ENCODE data around the gene MYH14. TPM values are rescaled to one million over a fixed set of nuclear protein-coding genes. Genes with fewer than 3 reads are reported as not detected.
A peak's percentile ranks its signal among the peaks of the same experiment; 100 is the strongest.

MYH14 gene
- total and polyA plus RNA-seq, 10 of the 15 experiments (the other 5 are each of a cell fraction or from before 2014, with no cell fraction given) = 0.06 to 0.69 (median 0.15) TPM; not detected in 4

DNA sequence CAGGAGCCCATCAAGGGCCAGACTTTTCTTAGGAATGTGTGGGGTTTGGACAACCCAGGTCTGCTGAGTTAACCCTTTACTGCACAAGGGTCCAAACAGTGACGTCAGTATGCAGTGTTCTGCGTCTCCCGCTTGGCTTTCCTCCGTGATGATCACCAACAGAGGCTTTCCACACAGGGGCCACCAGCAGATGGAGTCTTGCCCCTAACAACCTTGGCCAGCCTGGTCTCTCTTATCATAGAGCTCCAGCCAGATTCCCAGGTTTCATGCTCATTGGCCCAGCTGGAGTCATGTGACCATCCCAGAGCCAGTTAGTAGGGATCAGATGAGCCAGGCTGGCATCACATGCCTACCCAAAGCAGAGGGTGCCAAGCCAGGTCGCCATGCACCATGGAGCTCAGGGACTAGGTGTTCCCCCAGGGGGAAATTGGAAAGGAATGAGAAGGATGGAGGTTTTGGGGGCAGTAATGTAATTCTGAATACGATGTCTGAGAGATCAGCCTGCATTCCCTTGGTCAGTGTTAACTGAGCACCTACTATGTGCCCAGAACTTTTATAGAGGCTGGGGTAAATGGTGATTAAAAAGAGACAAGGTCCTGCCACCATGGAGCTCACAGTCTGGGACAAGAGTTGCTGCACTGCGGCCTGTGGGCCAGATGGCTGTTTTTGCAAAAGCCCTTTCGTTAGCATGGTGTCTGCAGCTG is 61.2 kb downstream of the MYH14 start:
- TF ChIP-seq, protein P1, sequence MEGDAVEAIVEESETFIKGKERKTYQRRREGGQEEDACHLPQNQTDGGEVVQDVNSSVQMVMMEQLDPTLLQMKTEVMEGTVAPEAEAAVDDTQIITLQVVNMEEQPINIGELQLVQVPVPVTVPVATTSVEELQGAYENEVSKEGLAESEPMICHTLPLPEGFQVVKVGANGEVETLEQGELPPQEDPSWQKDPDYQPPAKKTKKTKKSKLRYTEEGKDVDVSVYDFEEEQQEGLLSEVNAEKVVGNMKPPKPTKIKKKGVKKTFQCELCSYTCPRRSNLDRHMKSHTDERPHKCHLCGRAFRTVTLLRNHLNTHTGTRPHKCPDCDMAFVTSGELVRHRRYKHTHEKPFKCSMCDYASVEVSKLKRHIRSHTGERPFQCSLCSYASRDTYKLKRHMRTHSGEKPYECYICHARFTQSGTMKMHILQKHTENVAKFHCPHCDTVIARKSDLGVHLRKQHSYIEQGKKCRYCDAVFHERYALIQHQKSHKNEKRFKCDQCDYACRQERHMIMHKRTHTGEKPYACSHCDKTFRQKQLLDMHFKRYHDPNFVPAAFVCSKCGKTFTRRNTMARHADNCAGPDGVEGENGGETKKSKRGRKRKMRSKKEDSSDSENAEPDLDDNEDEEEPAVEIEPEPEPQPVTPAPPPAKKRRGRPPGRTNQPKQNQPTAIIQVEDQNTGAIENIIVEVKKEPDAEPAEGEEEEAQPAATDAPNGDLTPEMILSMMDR (IDR thresholded peaks at IDR 0.05 in 2 of 3, conservative IDR thresholded peaks at IDR 0.05 in 1 of 3; ENCODE audit: control insufficient read depth in 2 of 3, extremely low read depth in 1 of 3, insufficient read depth in 1 of 3, low read depth in 3 of 3, low read length in 3 of 3) = peak in 1 of 3 experiments; percentile 24; a peak in 2 of 6 replicates
- 0 out of 2 replicates have a peak, but pooled peaks have one; percentile 13 for TF ChIP-seq NFYB (IDR thresholded peaks at IDR 0.05; ENCODE audit: insufficient read depth, low read depth, low read length)
- TF ChIP-seq, protein P2, sequence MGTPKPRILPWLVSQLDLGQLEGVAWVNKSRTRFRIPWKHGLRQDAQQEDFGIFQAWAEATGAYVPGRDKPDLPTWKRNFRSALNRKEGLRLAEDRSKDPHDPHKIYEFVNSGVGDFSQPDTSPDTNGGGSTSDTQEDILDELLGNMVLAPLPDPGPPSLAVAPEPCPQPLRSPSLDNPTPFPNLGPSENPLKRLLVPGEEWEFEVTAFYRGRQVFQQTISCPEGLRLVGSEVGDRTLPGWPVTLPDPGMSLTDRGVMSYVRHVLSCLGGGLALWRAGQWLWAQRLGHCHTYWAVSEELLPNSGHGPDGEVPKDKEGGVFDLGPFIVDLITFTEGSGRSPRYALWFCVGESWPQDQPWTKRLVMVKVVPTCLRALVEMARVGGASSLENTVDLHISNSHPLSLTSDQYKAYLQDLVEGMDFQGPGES (IDR thresholded peaks at IDR 0.05) = no peak
- no peak for TF ChIP-seq PML (IDR thresholded peaks at IDR 0.05; ENCODE audit: low read length)
- 0 out of 2 replicates have a peak, but pooled peaks have one; percentile 8 for TF ChIP-seq RAD21 (IDR thresholded peaks at IDR 0.05; ENCODE audit: insufficient read depth, low read depth, low read length)
- Histone ChIP-seq H3K27me3 (replicated peaks in 1 of 2; ENCODE audit: control insufficient read depth in 2 of 2, insufficient read depth in 2 of 2, low read length in 1 of 2) (no peaks in the 10 kb centered on the region), H3K9ac (ENCODE audit: control insufficient read depth, insufficient read depth, low read length) (no peak overlapping the region), H3K4me1 (ENCODE audit: control insufficient read depth, insufficient read depth, low read length) (no peaks in the 10 kb centered on the region), H3K4me2 (ENCODE audit: control insufficient read depth, insufficient read depth) (no peak overlapping the region), H2AFZ (ENCODE audit: control insufficient read depth, low read depth, low read length) (no peak overlapping the region), H3K79me2 (ENCODE audit: control insufficient read depth, insufficient read depth, low read length) (no peaks in the 10 kb centered on the region), H3K36me3 (ENCODE audit: control insufficient read depth in 2 of 2, insufficient read depth in 2 of 2, low read length in 1 of 2) (no peaks in the 10 kb centered on the region), H3K27ac (ENCODE audit: control insufficient read depth, insufficient read depth) (no peak overlapping the region), H3K9me3 (replicated peaks; ENCODE audit: control insufficient read depth, insufficient read depth, low read length) (no peaks in the 10 kb centered on the region; the same call in 2 of the 3 replicates), H3K4me3 (no peak overlapping the region), H4K20me1 (ENCODE audit: control insufficient read depth, insufficient read depth) (no peaks in the 10 kb centered on the region)
- intact Hi-C loops (cut with micrococcal nuclease; ENCODE audit: unreplicated experiment) (no loop called here), in situ Hi-C loops (cut with MboI) (no loop called here)
- 38% methylated on average over 8 of the region's 8 CpGs for WGBS (ENCODE audit: insufficient coverage, insufficient replicate concordance, low lambda C conversion rate, missing lambda C conversion rate)
- FAIRE-seq (no peak), ATAC-seq (no peak), DNase-seq (ENCODE audit: low read depth, low spot score) (no peak)
- CTCF ChIA-PET = interaction anchor here (0.7 to 2.1 kb wide), 7 partner anchors 10 to 657 kb away, joined by 3 to 14 read pairs (median 3); partner anchors contain the start of gene KCNC3
- POLR2A ChIA-PET = interaction anchor here (0.6 kb wide), 1 partner anchor 32 kb away, joined by 3 read pairs; no protein-coding TSS in a partner anchor
- RAD21 ChIA-PET (ENCODE audit: unreplicated experiment) = interaction anchor here (1.1 to 1.5 kb wide), 3 partner anchors 51 to 93 kb away, joined by 3 to 10 read pairs (median 3); partner anchors contain the start of gene KCNC3
- SMC1A ChIA-PET (ENCODE audit: uncharacterized antibody, unreplicated experiment) = interaction anchor here (0.6 to 1.2 kb wide), 4 partner anchors 10 to 99 kb away, joined by 3 read pairs; no protein-coding TSS in a partner anchor
- no TSS peak for BruUV-seq (replicated peaks)

Data from GM12878 (cell line).